Left lung (tissue), 10 donors: ENCODE data around the gene TLE2. TPM values are rescaled to one million over a fixed set of nuclear protein-coding genes. Genes with fewer than 3 reads are reported as not detected.
"Not testable (repeated sequence)": the region's sequence is repeated elsewhere in the genome, so short reads cannot be mapped to it uniquely, and the experiment has no call there.

Experiments
- ATAC-seq: fragments of 200-7000 bp; cut with Tn5 transposase; one replicate; pipeline ENCODE4 v1.9.1; 2020; ENCODE audit warnings: moderate library complexity
- DNase-seq, 4 donors: peaks; one replicate each; pipeline ENCODE4 v3.0.0-alpha.2; 2013 to 2020
- H3K27ac ChIP-seq, 2 donors: fragments of 200-600 bp; sonication (generic) in 1 of 2; one replicate each; pipeline versions ENCODE4 v1.5.0 to v1.8.0; 2020 to 2021
- H3K27me3 ChIP-seq, 2 donors: fragments of 200-600 bp; sonication (generic) in 1 of 2; one replicate each; pipeline versions ENCODE4 v1.5.0 to v1.8.0; 2020 to 2021
- H3K36me3 ChIP-seq, 2 donors: fragments of 200-600 bp; sonication (generic) in 1 of 2; one replicate each; pipeline versions ENCODE4 v1.5.0 to v1.8.0; 2020 to 2021
- H3K4me1 ChIP-seq, 2 donors: fragments of 200-600 bp; one replicate each; pipeline ENCODE4 v1.8.0; 2021
- H3K4me3 ChIP-seq, 2 donors: fragments of 200-600 bp; sonication (generic) in 1 of 2; one replicate each; pipeline versions ENCODE4 v1.5.0 to v1.8.0; 2020 to 2021; ENCODE audit warnings: mild to moderate bottlenecking in 1 of 2
- H3K9me3 ChIP-seq, 2 donors: fragments of 200-600 bp; sonication (generic) in 1 of 2; one replicate each; pipeline versions ENCODE4 v1.5.0 to v1.8.0; 2020 to 2021
- CTCF ChIP-seq, 2 donors: fragments of 200-600 bp; sonication (generic) in 1 of 2; IDR thresholded peaks; one replicate each; pipeline versions ENCODE4 v1.5.0 to v1.8.0; 2021; ENCODE audit warnings: antibody characterized with exemption in 2 of 2
- intact Hi-C, 2 donors: fragments of 100-400 bp; cut with DNase I; formaldehyde crosslinking; loops; one replicate each; pipeline versions ENCODE4 v1.11.2 to v1.14.2; 2022
- polyA plus RNA-seq, 6 donors: library from polyadenylated mRNA; unstranded; fragments of 120-200 nt; gene quantifications; one replicate each; pipeline ENCODE4 v1.2.1, GENCODE V29; 2013; ENCODE audit not compliant: insufficient read length in 6 of 6
- total RNA-seq, 2 donors: library from RNA; stranded (reverse); fragmentation: NEBNext Ultra II Directional; extraction: Animal tissue kit (Norgen Biotek cat#: 25700); gene quantifications; one replicate each; pipeline ENCODE4 v1.2.1, GENCODE V29; 2021
- donor health status: DM: no; HTN: yes; CAD: no.
- donor health status: DM: no; HTN: no; CAD: no.

The TLE2 gene
- total and polyA plus RNA-seq, 8 donors, result 35.2 to 244 (median 159) TPM

- H3K27ac ChIP-seq, result no peak overlapping the region
- H3K27me3 ChIP-seq, result peaks cover 0 to 10% of the 10 kb centered on the region in 2 donors
- H3K4me3 ChIP-seq, result no peak overlapping the region
- TF ChIP-seq CTCF (IDR thresholded peaks at IDR 0.05), result no peak
- intact Hi-C loops, result no loop called here
- peaks cover 18 to 32% of the 10 kb centered on the region in 2 donors for H3K4me1 ChIP-seq
- H3K9me3 ChIP-seq, result no peaks in the 10 kb centered on the region
- H3K36me3 ChIP-seq, result peaks cover 0 to 55% of the 10 kb centered on the region in 2 donors
- no peak for DNase-seq
- no peak for ATAC-seq
Observed at GRCh38 chr19:3053218-3053621, 24.1 kb upstream of the TLE2 start.

DNA sequence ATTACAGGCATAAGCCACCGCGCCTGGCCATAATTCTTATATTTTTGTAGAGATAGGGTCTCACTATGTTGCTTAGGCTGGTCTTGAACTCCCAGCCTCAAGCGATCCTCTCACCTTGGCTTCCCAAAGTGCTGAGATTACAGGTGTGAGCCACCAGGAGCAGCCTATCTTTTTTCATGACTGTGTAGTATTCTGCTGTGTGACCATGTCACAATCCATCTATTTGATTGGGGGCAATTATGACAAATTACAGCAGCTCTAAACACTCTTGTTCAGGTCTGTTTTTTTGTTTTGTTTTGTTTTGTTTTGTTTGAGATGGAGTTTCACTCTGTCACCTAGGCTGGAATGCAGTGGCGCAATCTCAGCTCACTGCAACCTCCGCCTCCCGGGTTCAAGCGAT lies 20.9 kb upstream of the TLE2 start:
- ATAC-seq, H3K9me3 ChIP-seq, intact Hi-C loops, H3K27ac ChIP-seq, DNase-seq, H3K4me3 ChIP-seq: not testable (repeated sequence)
- peaks cover 0 to 32% of the 10 kb centered on the region in 2 donors for H3K27me3 ChIP-seq
- peaks cover 0 to 25% of the 10 kb centered on the region in 2 donors for H3K36me3 ChIP-seq
- peaks cover 3 to 13% of the 10 kb centered on the region in 2 donors for H3K4me1 ChIP-seq

DNA sequence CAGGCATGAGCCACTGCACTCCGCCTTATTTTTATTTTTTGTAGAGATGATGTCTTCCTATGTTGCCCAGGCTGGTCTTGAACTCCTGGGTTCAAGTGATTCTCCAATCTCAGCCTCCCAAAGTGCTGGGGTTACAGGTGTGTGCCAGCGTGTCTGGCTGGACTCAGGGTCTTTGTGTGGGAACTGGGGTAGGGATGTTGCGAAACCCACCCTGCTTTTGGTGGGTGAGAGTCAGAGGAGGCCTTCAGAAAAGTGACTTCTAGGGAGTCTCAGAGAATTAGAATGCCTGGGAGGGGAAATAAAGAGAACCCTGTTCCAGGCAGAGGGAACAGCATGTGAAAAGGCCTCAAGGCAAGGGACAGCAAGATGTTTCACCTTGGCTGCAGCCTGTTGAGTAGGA lies 20.0 kb upstream of the TLE2 start:
- Histone ChIP-seq H3K4me3 (no peak overlapping the region), H3K27ac (no peak overlapping the region), H3K27me3 (peaks cover 0 to 32% of the 10 kb centered on the region in 2 donors), H3K9me3 (no peaks in the 10 kb centered on the region), H3K36me3 (peaks cover 0 to 16% of the 10 kb centered on the region in 2 donors), H3K4me1 (peaks cover 3 to 12% of the 10 kb centered on the region in 2 donors)
- ATAC-seq (no peak), DNase-seq (no peak)
- intact Hi-C loops, result no loop called here
- TF ChIP-seq CTCF (IDR thresholded peaks at IDR 0.05), result no peak

- Histone ChIP-seq H3K27ac (no peak overlapping the region), H3K4me3 (no peak overlapping the region), H3K9me3 (no peaks in the 10 kb centered on the region), H3K27me3 (peaks cover 0 to 33% of the 10 kb centered on the region in 2 donors), H3K4me1 (peaks cover 3 to 12% of the 10 kb centered on the region in 2 donors), H3K36me3 (peaks cover 0 to 7% of the 10 kb centered on the region in 2 donors)
- intact Hi-C loops, result no loop called here
- DNase-seq (no peak), ATAC-seq (no peak)
- no peak for TF ChIP-seq CTCF (IDR thresholded peaks at IDR 0.05)
Observed at GRCh38 chr19:3048190-3048533, 19.1 kb upstream of the TLE2 start.

- TF ChIP-seq CTCF (IDR thresholded peaks at IDR 0.05), result no peak
Observed at GRCh38 chr19:3047496-3048189, 18.6 kb upstream of the TLE2 start.

More at GRCh38 chr19:3047496-3048189, 18.6 kb upstream of the TLE2 start:
- Histone ChIP-seq H3K27me3 (peaks cover 0 to 38% of the 10 kb centered on the region in 2 donors), H3K9me3 (no peaks in the 10 kb centered on the region), H3K27ac (peak overlapping the region in 1 of 2 donors; percentile 53), H3K36me3 (peaks cover 0 to 2% of the 10 kb centered on the region in 2 donors), H3K4me1 (peaks cover 3 to 14% of the 10 kb centered on the region in 2 donors), H3K4me3 (peak overlapping the region; percentile 14 to 15)
- intact Hi-C loops, result no loop called here
- DNase-seq, result peak; percentile 81 to 92 (median 84)
- peak; percentile 87 for ATAC-seq
